GM19025 (cell line): ENCODE data around the gene SYPL1.

Experiments
- ATAC-seq: cut with Tn5 transposase; IDR thresholded peaks from one replicate; pipeline ENCODE4 v1.9.1; 2021; ENCODE audit warnings: mild to moderate bottlenecking, low read depth, moderate library complexity; ENCODE audit not compliant: unreplicated experiment

SYPL1 gene

GRCh38 chr7:106124186-106124585 is 12.1 kb upstream of the SYPL1 start:
- ATAC-seq: no peak

GRCh38 chr7:106122713-106123112 is 10.6 kb upstream of the SYPL1 start:
- ATAC-seq: no peak

- no peak for ATAC-seq
These were observed 9.2 kb upstream of the SYPL1 start for GRCh38 chr7:106121189-106121810.

GRCh38 chr7:106120500-106120899 is 8.4 kb upstream of the SYPL1 start:
- no peak for ATAC-seq

GRCh38 chr7:106119719-106120118 is 7.6 kb upstream of the SYPL1 start:
- ATAC-seq: no peak

GRCh38 chr7:106117786-106118544 is 5.9 kb upstream of the SYPL1 start:
- no peak for ATAC-seq

- ATAC-seq: no peak
These were observed 4.1 kb upstream of the SYPL1 start for GRCh38 chr7:106116161-106116704.

GRCh38 chr7:106114716-106115383 is 2.7 kb upstream of the SYPL1 start:
- ATAC-seq: no peak

GRCh38 chr7:106112972-106113421 is 885 bp upstream of the SYPL1 start:
- ATAC-seq: no peak

- ATAC-seq: peak; percentile 28
These were observed 426 bp downstream of the SYPL1 start for GRCh38 chr7:106111655-106112117.

GRCh38 chr7:106110885-106111654 is 1.0 kb downstream of the SYPL1 start:
- no peak for ATAC-seq

- ATAC-seq: no peak
These were observed 1.9 kb downstream of the SYPL1 start for GRCh38 chr7:106110238-106110560.

GRCh38 chr7:106109521-106110237 is 2.4 kb downstream of the SYPL1 start:
- ATAC-seq: no peak

- ATAC-seq: no peak
These were observed 3.1 kb downstream of the SYPL1 start for GRCh38 chr7:106108991-106109390.

- ATAC-seq: no peak
These were observed 7.3 kb downstream of the SYPL1 start for GRCh38 chr7:106104721-106105260.

GRCh38 chr7:106102387-106102966 is 9.6 kb downstream of the SYPL1 start:
- no peak for ATAC-seq

- ATAC-seq: no peak
These were observed 10.4 kb downstream of the SYPL1 start for GRCh38 chr7:106101726-106102125.

GRCh38 chr7:106100863-106101629 is 11.1 kb downstream of the SYPL1 start:
- no peak for ATAC-seq

GRCh38 chr7:106099539-106099938 is 12.6 kb downstream of the SYPL1 start:
- no peak for ATAC-seq
